Measurements from ENCODE around the gene DRG1.

- TF ChIP-seq CTCF (IDR thresholded peaks at IDR 0.05) (no peak), POLR2A (IDR thresholded peaks at IDR 0.05) (no peak)
Measured at GRCh38 chr22:31378123-31378522, 21.3 kb upstream of the DRG1 start.
